ENCODE results near the gene STOX1. TPM values are rescaled to one million over a fixed set of nuclear protein-coding genes. Genes with fewer than 3 reads are reported as not detected.

Gene STOX1
- 0.09 and 0.82 TPM in 2 replicates for total RNA-seq

GRCh38 chr10:68826764-68827591 is at the start of gene STOX1:
STOX1 (plus strand) TSS chr10:68827531; CDS start chr10:68827624, 93 bp downstream.

GRCh38 chr10:68901105-68901927 is 74.0 kb downstream of the STOX1 start, which contains the start of gene DDX50:
DDX50 (plus strand) TSS chr10:68901315; CDS start chr10:68901385, 70 bp downstream.

Other genes with a start within 250 kb of the STOX1 start
- 17.4 and 31.2 TPM in 2 replicates for gene CCAR1, start 106.3 kb upstream of the STOX1 start, total RNA-seq
- gene DDX50, start 73.8 kb downstream of the STOX1 start, total RNA-seq: 38.5 TPM in 2 replicates
- gene DDX21, start 128.6 kb downstream of the STOX1 start, total RNA-seq: 32.7 and 39.3 TPM in 2 replicates
- gene KIFBP, start 161.3 kb downstream of the STOX1 start, total RNA-seq: 19.7 and 31.7 TPM in 2 replicates